Right renal pelvis (tissue), 4 donors: ENCODE data around the gene MAP3K12. TPM values are rescaled to one million over a fixed set of nuclear protein-coding genes. Genes with fewer than 3 reads are reported as not detected.

Experiments
- DNase-seq, 4 donors: peaks; one replicate each; pipeline ENCODE4 v3.0.0-alpha.2; 2013; ENCODE audit warnings: low read depth in 4 of 4, low spot score in 3 of 4, missing footprints in 1 of 4
- polyA plus RNA-seq, 4 donors: library from polyadenylated mRNA; unstranded; fragments of 120-200 nt; gene quantifications; one replicate each; pipeline ENCODE4 v1.2.1, GENCODE V29; 2013; ENCODE audit not compliant: insufficient read length in 4 of 4

Gene MAP3K12
- polyA plus RNA-seq, 4 donors, result 23.1 to 28.5 (median 24.7) TPM

DNA sequence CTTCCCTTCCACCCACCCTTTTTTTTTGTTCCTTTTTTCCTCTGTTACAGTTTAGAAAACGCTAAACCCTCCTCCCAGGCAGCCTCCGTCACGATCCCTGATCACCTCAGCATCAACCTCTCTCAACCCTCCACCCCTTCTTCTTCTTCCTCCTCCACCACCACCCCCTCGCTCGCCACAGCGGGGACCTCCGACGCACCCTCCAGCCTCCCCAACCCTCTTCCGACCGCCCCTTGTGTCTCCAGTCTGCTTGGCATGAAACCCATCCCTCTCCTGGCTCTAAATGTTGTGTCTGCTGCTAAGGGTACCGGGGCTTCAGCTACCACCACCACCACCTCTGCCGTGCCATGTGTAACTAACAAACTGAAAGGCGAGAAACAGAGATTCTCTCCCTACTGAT lies 24.4 kb downstream of the MAP3K12 start:
- DNase-seq, result no peak

DNA sequence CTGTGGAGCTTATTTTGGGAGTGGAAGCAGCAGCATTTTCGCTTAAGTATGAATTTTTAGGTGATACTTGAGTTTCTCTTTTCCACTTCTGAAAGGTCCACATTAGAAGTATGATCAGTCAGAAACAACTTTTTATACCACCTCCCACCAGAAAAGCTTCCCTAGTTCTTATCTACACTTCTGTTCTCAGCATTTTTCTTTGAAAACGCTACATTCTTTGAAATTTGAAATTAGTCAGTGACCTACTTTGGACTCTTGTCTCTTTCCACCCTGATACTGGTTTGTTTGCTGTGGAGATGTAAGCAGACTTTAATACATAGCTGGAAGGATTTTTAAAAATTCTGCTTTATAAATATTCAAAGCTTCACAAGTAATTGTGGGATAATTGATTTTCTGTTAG lies 25.2 kb downstream of the MAP3K12 start:
- no peak for DNase-seq

DNA sequence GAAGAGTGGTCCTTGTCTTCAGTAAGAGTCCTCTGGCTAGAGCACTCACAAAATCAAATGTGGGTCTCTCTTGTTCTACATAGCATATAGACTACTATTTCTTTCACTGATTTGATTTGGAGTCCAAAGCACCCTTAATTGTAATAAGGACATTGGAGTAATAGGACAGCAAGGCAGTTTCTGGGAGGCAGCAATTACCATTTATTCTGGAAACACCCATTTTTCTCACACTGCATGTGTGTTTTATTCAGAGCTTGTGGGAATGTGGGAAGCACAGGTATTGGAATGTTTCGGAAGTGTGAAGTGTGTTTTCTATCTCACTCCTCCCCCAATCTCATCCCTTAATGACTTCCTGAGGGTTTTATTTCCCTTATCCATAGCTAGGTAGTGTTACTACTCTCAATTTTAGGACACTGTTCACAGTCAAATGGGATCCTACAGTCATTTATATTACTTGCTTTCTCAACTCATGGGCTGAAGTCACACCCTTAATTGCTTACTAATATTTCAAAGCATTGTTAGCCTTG lies 27.1 kb downstream of the MAP3K12 start:
- no peak for DNase-seq

DNA sequence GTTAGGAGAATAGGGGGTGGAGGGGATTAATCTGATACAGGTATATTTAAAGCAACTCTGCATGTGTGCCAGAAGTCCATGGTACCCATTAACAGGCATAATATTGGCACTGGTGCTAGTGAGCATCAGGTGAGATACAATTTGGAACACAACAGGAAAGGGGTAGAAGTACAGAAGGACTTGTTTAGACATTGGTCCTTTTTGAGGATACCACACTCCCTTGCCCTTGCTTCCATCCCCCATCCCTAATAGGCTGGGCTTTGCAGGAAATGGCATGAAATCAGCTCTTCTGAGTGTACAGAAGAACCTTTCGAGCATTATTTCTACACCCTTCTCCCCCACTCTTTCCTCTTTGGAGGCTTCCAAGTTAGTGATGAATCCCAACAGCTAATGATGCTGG lies 31.0 kb downstream of the MAP3K12 start:
- DNase-seq, result no peak

DNA sequence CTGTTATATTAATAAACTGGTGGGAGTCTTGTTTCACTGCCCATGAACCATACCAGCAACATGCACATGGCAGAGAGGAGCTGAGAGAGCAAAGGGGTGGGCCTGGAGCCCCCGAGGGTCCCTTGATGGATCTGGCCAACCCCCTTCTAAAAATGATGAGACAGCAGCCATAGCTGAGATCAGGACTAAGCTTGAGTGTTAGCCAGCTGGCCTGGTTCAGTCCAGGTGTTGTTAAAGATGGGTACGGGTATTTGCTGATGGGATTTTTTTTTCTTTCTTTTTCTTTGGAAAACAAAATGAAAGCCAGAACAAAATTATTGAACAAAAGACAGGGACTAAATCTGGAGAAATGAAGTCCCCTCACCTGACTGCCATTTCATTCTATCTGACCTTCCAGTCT lies 31.4 kb downstream of the MAP3K12 start:
- no peak for DNase-seq

DNA sequence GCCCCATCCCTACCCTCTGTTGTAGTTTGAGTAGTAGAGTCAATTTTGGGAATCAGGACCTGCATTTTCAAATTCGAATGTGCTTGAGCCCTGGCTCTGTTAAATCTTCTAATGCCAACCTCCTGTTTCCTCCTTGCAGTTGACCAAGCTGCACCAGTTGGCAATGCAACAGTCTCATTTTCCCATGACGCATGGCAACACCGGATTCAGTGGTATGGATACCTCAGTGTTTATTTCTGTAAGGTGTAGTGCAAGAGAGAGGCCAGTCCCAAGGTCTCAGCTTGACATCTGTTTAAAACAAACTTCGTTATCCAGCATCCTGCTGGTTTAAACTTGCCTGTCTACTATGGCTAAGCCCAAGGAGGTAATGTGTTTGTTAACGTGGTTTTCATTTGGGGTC lies 32.2 kb downstream of the MAP3K12 start:
- no peak for DNase-seq

DNA sequence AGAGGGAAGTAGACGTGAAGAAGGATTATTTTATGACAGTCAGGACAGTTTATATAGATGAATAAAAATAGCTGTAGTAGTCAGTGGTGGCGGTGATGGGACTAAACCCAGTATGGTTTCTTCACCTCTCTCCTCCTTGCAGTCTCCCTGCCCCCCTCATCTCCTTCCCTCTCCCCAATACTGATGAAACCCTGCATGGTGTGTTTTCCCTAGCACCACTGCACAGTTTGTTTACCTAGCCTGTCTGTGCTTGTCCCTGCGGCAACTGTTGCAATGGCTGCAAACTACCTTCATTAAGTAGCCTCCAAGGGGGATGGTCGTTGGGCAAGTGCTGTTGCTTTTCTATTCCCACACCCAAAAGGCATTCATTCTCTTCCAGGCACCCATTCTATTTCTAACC lies 32.6 kb downstream of the MAP3K12 start:
- DNase-seq, result no peak

DNA sequence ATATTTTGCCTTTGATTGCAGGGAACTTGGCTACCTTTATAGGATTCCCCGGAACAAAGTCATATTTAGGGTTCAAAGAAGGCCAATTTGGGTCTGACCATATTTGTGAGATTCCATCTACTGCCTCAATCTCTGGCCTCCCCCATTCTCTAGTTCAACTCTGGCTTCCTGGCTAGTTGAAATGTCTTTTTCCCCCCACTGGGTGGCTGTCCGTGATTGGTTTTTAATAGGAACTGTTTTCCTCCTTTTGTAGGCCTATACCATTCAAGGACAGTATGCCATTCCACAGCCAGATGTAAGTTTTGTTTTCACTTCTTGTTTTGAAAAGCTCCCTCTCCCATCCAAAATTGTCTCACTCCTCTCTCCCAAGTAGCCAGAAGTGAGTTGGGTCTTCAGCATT lies 33.6 kb downstream of the MAP3K12 start:
- no peak for DNase-seq

DNA sequence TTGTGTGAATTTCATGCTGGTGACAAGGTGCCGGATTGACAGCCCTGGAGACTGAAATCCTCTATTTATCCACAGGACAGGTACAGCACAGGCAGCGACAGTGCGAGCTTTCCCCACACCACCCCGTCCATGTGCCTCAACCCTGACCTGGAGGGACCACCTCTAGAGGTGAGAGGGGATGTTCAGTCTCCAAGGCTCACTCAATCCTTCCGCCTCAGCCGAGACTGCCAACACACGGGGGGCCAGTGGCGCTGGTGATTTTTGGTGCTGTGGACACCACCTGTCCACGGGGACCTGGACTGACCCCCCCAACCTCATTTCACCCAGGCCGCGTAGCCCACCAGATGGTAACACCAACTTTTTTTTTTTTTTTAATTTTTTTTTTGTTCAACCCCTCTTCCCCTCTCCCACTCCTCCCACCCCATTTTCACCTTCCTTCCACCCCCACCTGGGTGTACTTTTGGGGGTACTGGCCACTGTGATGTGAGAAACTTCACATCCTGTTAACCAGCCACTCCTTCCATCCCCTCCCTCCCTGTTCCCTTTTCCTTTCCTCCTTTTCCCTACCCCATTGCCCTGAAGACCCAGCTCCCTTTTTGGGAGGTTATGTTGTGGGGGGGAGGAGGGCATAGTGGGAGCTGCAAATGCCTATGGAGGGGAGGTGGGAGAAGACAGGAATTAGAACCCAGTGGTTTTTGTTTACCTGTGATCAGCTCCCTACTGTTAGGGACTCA lies 34.4 kb downstream of the MAP3K12 start:
- DNase-seq, result no peak

DNA sequence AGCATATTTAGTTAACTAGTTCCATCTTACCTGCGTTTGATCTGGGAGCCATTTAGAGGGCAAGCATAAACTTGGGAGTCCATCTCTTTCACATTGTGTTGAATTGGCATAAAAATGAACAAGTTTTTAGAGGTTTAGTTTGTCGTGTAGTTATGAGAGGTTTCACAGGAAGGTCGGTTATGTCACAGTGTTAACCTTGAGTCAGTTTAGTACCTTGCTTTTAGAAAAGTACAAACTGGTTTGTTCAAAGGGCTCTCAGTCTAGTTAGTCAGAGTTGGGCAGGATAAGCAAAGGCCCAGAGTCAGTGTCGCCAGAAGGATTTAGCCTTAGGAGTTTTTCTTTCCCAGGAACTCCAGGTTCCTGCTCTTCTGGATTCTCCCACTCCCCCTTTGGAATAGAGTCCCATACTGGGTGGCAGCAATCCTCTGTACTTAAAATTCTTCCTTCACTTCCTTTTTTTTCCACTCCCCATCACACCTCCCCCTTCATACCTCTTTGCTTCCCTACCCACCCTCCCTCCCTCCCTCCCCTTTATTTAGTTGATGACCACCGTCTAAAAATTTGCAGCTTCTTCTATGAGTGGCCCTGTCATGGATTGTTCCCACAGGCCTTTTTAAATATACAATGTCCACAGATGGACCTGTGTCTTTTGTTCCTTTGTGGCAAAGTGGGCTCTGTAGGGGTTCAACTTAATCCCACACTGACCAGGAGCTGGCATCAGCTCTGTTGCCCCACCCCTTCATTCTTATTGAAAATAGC lies 35.3 kb downstream of the MAP3K12 start:
- no peak for DNase-seq

DNA sequence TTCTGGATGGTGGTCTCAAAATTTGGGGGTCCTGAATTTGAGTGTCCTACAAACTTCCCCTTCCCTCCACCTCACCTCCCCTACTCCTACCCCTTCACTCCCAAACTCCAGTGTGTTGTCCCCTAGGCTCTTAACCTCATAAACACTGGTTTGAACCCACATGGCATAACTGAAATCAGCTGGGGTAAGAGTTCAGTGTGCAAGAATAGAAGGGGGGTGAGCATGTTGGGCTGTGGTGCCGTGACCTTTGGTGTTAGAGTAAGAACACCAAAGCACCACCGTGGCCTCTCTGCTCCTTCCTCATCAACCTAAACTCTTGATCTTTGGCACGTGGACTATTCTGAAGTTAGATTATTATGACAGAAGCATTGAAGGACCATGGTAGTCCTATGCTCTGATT lies 36.3 kb downstream of the MAP3K12 start:
- no peak for DNase-seq

DNA sequence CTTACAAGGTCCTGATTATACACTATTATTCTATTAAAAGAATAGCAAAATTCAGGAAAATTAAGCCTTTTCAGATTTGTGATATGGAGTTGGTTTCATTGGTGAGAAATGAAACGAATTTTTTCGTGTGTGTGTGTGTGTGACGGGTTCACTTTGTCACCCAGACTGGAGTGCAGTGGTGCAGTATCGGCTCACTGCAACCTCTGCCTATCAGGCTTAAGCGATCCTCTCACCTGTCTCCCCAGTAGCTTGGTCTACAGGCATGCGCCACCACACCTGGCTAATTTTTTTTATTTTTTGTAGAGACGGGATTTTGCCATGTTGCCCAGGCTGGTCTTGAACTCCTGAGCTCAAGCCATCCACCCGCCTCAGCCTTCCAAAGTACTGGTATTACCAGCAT lies 37.7 kb downstream of the MAP3K12 start:
- no peak for DNase-seq

DNA sequence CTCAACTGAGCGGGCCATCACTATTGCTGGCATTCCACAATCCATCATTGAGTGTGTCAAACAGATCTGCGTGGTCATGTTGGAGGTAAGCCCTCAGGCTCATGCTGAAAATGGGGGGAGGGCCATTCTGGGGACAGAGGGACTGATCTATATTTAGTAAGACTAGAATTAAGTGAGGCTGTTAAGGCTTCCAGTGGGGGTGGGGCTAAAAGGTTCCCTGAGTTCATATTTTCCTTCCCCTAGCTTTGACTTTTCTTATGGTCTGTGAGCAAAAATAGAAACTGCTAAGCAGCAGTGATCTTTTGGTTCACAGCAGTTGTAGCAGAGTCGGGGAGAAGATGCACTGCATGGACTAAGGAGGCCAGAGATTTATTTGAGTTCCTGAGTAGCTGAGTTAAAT lies 38.2 kb downstream of the MAP3K12 start:
- no peak for DNase-seq

DNA sequence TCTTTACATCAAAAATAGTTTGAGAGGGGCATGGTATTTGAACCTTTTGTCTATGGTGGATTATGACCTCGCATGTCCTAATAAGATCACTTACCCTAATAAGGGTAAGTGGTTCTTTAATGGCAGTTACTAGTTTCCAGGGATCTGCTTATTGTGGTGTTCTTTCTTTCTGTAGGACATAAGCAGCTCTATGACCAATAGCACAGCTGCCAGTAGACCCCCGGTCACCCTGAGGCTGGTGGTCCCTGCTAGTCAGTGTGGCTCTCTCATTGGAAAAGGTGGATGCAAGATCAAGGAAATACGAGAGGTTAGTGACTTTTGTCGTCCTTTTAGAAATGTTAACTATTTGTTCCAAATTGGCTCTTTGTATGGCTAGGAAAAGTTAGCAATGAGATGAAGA lies 40.2 kb downstream of the MAP3K12 start:
- DNase-seq, result no peak

DNA sequence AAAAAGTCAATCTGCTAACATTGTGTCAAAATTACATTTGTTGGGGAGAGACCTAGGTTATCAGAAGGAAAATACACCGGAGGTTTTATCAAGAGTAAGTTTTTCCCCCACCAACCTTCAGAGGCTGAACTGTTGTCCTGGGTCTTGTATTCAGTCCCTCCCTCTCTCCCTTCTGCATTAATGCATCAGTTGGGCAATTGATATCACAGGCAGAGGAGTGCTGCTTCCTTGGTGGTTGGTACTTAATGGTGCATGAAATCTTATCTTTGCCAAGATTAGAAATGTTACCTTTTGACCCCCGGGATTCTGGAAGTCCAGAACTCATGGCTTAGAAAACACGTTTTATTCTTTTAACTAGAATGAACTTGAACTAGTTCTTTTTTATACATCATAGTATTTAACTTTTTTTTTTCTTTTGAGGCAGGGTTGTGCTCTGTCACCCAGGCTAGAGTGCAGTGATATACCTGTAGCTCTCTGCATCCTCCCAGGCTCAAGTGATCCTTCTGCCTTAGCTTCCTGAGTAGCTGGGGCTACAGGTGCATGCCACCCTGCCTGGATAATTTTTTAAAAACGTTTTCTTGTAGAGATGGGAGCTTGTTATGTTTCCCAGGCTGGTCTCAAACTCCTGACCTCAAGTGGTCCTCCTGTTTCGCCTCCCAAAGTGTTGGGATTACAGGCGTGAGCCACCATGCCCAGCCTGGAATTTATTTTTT lies 42.4 kb downstream of the MAP3K12 start:
- no peak for DNase-seq

DNA sequence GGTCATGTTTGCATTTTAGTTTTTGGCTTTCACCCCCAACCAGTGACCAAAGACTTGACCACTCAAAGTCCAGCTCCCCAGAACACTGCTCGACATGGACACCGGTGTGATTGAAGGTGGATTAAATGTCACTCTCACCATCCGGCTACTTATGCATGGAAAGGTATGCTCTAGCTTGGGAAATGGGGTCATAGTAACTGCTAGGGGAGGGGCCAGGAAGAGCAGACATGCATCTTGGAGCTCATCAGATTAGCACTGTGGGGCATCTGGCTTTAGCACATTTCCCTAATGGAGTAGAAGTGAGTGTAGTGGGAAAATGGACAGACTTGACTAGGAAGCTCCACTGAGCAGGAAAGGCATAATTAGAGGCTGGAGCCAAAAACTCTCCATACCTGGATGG lies 44.6 kb downstream of the MAP3K12 start:
- DNase-seq, result no peak

DNA sequence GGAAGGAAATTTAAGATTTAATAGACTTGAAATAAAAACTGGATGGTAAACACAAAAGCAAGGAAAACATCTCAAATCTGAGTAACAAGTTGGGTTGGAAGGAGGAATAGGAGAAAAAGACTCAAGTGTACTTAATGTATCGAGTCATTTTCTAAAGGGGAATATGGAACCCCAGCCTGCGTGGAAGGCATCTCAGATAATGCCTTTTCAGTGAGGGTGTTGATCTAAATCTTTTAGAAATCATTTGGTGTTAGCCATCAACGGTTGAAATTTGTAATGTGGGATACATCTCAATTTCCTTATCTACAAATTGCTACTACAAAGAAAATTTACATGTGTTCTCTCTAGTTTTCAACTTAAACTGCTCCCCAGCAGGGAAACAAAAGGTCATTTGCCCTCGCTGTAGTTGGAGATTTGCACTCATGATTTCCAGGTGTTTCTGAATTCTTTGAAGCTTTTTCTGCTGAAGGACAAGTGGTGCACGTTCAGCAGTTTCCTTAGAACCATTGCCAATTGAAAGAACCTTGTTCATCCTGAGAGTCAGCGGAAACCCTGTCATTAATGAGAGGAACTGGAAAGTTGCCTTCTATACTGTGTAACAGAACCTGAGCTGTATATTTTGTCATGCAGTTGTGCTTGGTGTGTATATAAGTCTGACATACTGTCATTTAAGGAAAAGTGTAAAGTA lies 45.2 kb downstream of the MAP3K12 start:
- DNase-seq, result no peak

DNA sequence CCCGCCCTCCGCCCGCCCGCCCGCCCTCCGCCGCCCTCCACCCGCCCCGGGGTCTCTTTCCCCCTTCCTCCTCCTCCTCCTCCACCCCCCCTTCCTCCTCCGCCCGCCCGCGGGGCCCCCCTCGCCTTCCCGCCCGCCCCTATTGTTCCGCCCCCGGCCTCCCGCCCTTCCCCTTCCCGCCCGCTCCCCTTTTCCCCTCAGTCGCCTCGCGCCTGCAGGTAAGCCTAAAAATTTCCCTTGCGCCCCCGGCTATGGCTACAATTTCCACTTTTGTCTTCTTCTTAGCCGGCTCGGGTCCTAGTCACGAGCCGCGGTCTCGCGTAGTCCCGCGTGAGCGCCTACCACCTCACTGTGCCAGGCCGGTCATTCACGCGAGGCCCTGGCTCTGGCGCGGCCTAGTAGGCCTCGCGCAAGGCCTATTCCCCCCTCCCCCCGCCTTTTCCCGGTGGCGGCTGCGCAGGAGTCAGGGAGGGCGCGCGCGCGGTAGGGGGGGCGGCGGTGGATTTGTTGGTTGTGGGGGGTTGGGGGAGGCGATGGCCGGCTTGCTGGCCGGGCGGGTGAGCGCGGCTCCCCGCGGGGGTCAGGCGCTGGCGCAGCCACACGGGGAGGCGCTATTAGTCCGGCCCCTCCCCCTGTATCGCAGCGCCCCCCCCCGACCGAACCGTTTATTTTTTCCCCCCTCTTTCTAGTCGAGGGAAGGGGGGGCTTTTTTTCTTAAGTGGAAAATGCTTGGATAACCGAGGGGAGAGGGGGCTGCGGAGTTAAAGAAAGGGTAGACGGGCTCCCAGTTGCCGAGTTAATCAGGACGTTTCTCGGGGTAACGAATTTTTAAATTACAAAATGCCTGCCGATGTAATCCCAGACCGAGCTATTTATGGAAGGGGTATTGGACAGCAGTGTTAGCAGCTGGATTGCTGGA lies 46.8 kb downstream of the MAP3K12 start:
- peak; percentile 70 to 81 (median 76) for DNase-seq

DNA sequence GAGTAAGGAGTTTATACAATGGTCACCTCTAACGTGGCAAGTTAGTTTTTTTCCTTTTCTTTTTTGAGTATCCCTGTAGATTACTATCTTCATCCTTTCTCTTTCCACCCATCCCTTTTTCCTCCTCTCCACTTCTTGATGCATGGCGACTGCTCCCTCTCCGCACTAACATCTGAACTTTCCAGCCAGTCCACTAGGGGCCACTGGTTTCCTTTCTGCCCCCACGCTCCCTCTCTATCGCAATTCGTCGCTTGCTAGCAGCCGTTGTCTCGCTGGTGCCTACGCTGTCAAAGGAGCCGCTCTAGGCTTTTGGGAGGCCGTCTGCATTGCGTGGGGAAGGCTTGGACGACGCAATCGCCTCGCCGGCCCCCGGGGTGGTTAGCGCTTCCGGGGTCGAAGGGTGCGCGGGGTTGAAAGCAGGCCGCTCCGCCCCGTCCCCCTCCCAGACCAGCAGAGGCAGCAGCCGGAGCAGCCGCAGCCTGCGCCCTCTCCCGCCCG lies 47.5 kb downstream of the MAP3K12 start, which contains the start of gene PCBP2:
Gene PCBP2 (plus strand): TSS at position 442 of the 498 bp plus-strand sequence. CDS start 2,699 bp downstream, outside the sequence.
- peak; percentile 90 to 98 (median 98) for DNase-seq
